CD14-positive monocyte (primary cell): ENCODE results near the gene EPYC. TPM values are rescaled to one million over a fixed set of nuclear protein-coding genes. Genes with fewer than 3 reads are reported as not detected.

Source experiments
- DNase-seq, 3 donors: peaks; one replicate each; pipeline ENCODE4 v3.0.0-alpha.2; 2011 to 2022
- H2AFZ ChIP-seq: 2 replicates; pipeline ENCODE4 v1.6.0; 2012; ENCODE audit warnings: mild to moderate bottlenecking, low read depth, low read length, inconsistent platforms; ENCODE audit not compliant: insufficient read depth, poor library complexity, severe bottlenecking
- H3K27ac ChIP-seq, 2 donors: 1 replicate in 1 of 2; 2 replicates in 1 of 2; pipeline ENCODE4 v1.5.1; 2012 to 2013; ENCODE audit warnings: low read length in 2 of 2, control low read depth in 1 of 2, inconsistent platforms in 1 of 2, low read depth in 1 of 2, mild to moderate bottlenecking in 1 of 2
- H3K27me3 ChIP-seq, 2 donors: one replicate each; pipeline versions ENCODE4 v1.6.0 to v1.6.1; 2011 to 2013; ENCODE audit warnings: low read length in 2 of 2; ENCODE audit not compliant: control insufficient read depth in 2 of 2, insufficient read depth in 2 of 2
- H3K36me3 ChIP-seq, 2 donors: replicated peaks in 1 of 2; 1 replicate in 1 of 2; 2 replicates in 1 of 2; pipeline versions ENCODE4 v1.5.1 to v1.6.1; 2012 to 2013; ENCODE audit warnings: low read length in 2 of 2, control low read depth in 1 of 2, inconsistent platforms in 1 of 2, mild to moderate bottlenecking in 1 of 2; ENCODE audit not compliant: insufficient read depth in 2 of 2, control insufficient read depth in 1 of 2
- H3K4me1 ChIP-seq, 2 donors: 1 replicate in 1 of 2; 2 replicates in 1 of 2; pipeline versions ENCODE4 v1.5.1 to v1.6.1; 2012 to 2013; ENCODE audit warnings: low read length in 2 of 2, control low read depth in 1 of 2, inconsistent platforms in 1 of 2, mild to moderate bottlenecking in 1 of 2, moderate library complexity in 1 of 2; ENCODE audit not compliant: insufficient read depth in 2 of 2, control insufficient read depth in 1 of 2
- H3K4me2 ChIP-seq: replicated peaks from 2 replicates; pipeline ENCODE3; 2012; ENCODE audit warnings: low read length, moderate library complexity, mild to moderate bottlenecking; ENCODE audit not compliant: poor library complexity, severe bottlenecking; ENCODE audit errors: extremely low read depth
- H3K4me3 ChIP-seq, 3 experiments: fragments of 200-600 bp in 1 of 3; sonication (generic) in 1 of 3; replicated peaks in 1 of 3; 1 replicate in 2 of 3; 2 replicates in 1 of 3; pipeline ENCODE4 v1.5.1; 2011 to 2013; ENCODE audit warnings: low read length in 3 of 3, mild to moderate bottlenecking in 3 of 3, control low read depth in 2 of 3, low read depth in 2 of 3, inconsistent platforms in 1 of 3, moderate library complexity in 1 of 3
- H3K79me2 ChIP-seq: 2 replicates; pipeline ENCODE4 v1.6.0; 2012; ENCODE audit warnings: mild to moderate bottlenecking, control low read depth, inconsistent platforms, low read length, moderate library complexity; ENCODE audit not compliant: insufficient read depth
- H3K9ac ChIP-seq: 2 replicates; pipeline ENCODE4 v1.6.0; 2017; ENCODE audit warnings: low read length, mild to moderate bottlenecking; ENCODE audit not compliant: insufficient read depth, poor library complexity, severe bottlenecking
- H3K9me3 ChIP-seq, 2 donors: replicated peaks in 1 of 2; 1 replicate in 1 of 2; 2 replicates in 1 of 2; pipeline versions ENCODE4 v1.5.1 to v1.6.1; 2012 to 2013; ENCODE audit warnings: low read length in 2 of 2, control low read depth in 1 of 2; ENCODE audit not compliant: control insufficient read depth in 1 of 2, insufficient read depth in 1 of 2
- H4K20me1 ChIP-seq: 2 replicates; pipeline ENCODE4 v1.6.0; 2012; ENCODE audit warnings: mild to moderate bottlenecking, low read length, control low read depth, moderate library complexity; ENCODE audit not compliant: insufficient read depth
- H3K27ac Mint-ChIP-seq, 7 donors: one replicate each; pipeline ENCODE4 v1.8.0; 2020; ENCODE audit warnings: mild to moderate bottlenecking in 7 of 7, mixed read lengths in 7 of 7, moderate library complexity in 6 of 7, inconsistent platforms in 2 of 7
- H3K27me3 Mint-ChIP-seq, 3 donors: one replicate each; pipeline ENCODE4 v1.8.0; 2021 to 2022; ENCODE audit warnings: low read depth in 3 of 3, mild to moderate bottlenecking in 3 of 3, mixed read lengths in 3 of 3, moderate library complexity in 3 of 3, inconsistent platforms in 1 of 3
- H3K36me3 Mint-ChIP-seq, 2 donors: one replicate each; pipeline ENCODE4 v1.8.0; 2020; ENCODE audit warnings: mixed read lengths in 2 of 2, inconsistent platforms in 1 of 2, mild to moderate bottlenecking in 1 of 2
- H3K4me1 Mint-ChIP-seq: one replicate; pipeline ENCODE4 v1.8.0; 2020; ENCODE audit warnings: mild to moderate bottlenecking, mixed read lengths
- H3K4me3 Mint-ChIP-seq, 2 donors: one replicate each; pipeline ENCODE4 v1.8.0; 2020; ENCODE audit warnings: mild to moderate bottlenecking in 2 of 2, mixed read lengths in 2 of 2, moderate library complexity in 1 of 2
- H3K9me3 Mint-ChIP-seq, 7 donors: one replicate each; pipeline ENCODE4 v1.8.0; 2020 to 2022; ENCODE audit warnings: mixed read lengths in 7 of 7, mild to moderate bottlenecking in 6 of 7, moderate library complexity in 6 of 7, inconsistent platforms in 2 of 7
- WGBS: methylation state at CpG from one replicate; pipeline ENCODE4 v1.1.5; 2013; ENCODE audit warnings: missing lambda C conversion rate; ENCODE audit not compliant: insufficient coverage; 5-methylcytosine and 5-hydroxymethylcytosine counted together
- intact Hi-C, 2 donors: fragments of 100-400 bp; cut with micrococcal nuclease; formaldehyde crosslinking; loops; one replicate each; pipeline versions ENCODE4 v1.15.0 to v1.15.1; 2023
- polyA plus RNA-seq, 3 donors: library from polyadenylated mRNA; depleted of rRNA in 1 of 3; unstranded in 2 of 3; stranded (reverse) in 1 of 3; fragments of 300-500 nt in 2 of 3; fragments of >200 nt in 1 of 3; fragmentation: Illumina TruSeq in 2 of 3; gene quantifications; 1 replicate in 2 of 3; 2 replicates in 1 of 3; pipeline ENCODE4 v1.2.3, GENCODE V29; 2012 to 2021
- TF ChIP-seq, protein P1 (sequence below): fragments of 200-600 bp; IDR thresholded peaks from one replicate; pipeline ENCODE4 v1.8.0; 2022; ENCODE audit warnings: antibody characterized with exemption, mild to moderate bottlenecking

Gene EPYC
- polyA plus RNA-seq, 3 donors = not detected

DNA sequence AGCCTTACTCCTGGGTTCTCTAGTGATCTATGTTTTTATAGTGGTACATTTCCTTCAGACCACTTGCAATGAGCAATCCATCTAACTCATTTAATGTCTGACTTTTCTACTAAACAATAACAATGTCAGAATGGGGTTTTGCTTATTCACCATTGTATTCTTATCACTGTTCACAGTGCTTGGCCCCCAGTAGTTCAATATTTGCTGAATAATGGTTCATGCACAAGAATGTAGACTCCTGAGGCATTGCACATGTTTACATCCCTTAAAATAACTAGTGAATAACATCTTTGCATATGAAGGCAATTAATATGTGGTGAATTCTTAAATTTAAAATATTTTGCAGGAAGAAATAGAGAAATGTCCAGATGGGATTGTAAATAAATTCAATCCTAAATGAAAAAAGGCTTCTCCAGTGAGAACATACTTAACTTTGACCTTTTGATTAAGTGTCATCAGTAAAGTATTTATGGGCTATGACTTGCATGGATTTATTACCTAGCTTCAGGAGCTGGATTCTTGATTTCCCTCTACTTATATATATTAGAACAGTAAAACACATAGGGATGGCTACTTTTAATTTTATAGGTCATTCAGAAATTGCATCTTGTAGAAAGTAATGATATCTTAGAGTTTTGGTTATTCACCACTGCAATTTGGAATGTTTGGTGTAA, 53.2 kb downstream of the EPYC start:
- H4K20me1 ChIP-seq = no peaks in the 10 kb centered on the region
- no peak for DNase-seq
- H3K9me3 Mint-ChIP-seq = peaks cover 3 to 16% (median 6%) of the 10 kb centered on the region in 7 donors
- H3K79me2 ChIP-seq = no peaks in the 10 kb centered on the region
- intact Hi-C loops = loop anchor here in 1 of 2 donors (10.0 kb wide), 1 partner anchor 1407 kb away; no protein-coding TSS in a partner anchor
- no peaks in the 10 kb centered on the region for H3K36me3 ChIP-seq
- H3K4me3 ChIP-seq = no peak overlapping the region
- no peaks in the 10 kb centered on the region for H3K4me1 ChIP-seq
- H3K27me3 Mint-ChIP-seq = no peaks in the 10 kb centered on the region
- no peak overlapping the region for H3K4me2 ChIP-seq
- peaks cover 0 to 15% of the 10 kb centered on the region in 2 donors for H3K9me3 ChIP-seq
- TF ChIP-seq, protein P1, sequence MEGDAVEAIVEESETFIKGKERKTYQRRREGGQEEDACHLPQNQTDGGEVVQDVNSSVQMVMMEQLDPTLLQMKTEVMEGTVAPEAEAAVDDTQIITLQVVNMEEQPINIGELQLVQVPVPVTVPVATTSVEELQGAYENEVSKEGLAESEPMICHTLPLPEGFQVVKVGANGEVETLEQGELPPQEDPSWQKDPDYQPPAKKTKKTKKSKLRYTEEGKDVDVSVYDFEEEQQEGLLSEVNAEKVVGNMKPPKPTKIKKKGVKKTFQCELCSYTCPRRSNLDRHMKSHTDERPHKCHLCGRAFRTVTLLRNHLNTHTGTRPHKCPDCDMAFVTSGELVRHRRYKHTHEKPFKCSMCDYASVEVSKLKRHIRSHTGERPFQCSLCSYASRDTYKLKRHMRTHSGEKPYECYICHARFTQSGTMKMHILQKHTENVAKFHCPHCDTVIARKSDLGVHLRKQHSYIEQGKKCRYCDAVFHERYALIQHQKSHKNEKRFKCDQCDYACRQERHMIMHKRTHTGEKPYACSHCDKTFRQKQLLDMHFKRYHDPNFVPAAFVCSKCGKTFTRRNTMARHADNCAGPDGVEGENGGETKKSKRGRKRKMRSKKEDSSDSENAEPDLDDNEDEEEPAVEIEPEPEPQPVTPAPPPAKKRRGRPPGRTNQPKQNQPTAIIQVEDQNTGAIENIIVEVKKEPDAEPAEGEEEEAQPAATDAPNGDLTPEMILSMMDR = no peak
- no peak overlapping the region for H3K9ac ChIP-seq
- no peak overlapping the region for H3K27ac Mint-ChIP-seq
- no peaks in the 10 kb centered on the region for H3K4me1 Mint-ChIP-seq
- no peaks in the 10 kb centered on the region for H3K27me3 ChIP-seq
- no peak overlapping the region for H3K27ac ChIP-seq
- no peak overlapping the region for H3K4me3 Mint-ChIP-seq
- no peak overlapping the region for H2AFZ ChIP-seq
- H3K36me3 Mint-ChIP-seq = no peaks in the 10 kb centered on the region

DNA sequence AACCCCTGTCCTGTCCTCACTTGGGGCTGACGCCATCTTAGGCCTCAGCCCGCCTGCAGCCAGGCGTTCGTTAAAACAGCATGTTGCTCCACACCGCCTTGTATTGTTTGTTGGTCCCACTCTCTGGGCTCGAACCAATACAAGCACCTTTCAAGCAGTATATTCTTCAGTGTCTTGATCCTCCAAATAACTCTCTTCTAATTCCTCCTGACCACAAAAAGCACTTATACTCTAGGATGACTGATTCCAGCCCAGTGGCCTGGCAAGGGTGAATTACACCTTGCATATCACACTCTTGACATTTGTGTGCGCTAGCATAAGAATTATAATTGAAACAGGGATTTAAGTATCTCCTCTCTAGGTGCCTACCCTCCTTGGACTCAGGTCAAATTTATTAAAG, 56.9 kb downstream of the EPYC start:
- Mint-ChIP-seq H3K4me1 (no peaks in the 10 kb centered on the region), H3K9me3 (no peaks in the 10 kb centered on the region), H3K27me3 (no peaks in the 10 kb centered on the region), H3K27ac (no peak overlapping the region), H3K4me3 (no peak overlapping the region), H3K36me3 (no peaks in the 10 kb centered on the region)
- Histone ChIP-seq H3K79me2 (no peaks in the 10 kb centered on the region), H3K27me3 (no peaks in the 10 kb centered on the region), H3K9me3 (no peaks in the 10 kb centered on the region), H3K4me2 (no peak overlapping the region), H3K9ac (no peak overlapping the region), H3K27ac (no peak overlapping the region), H4K20me1 (no peaks in the 10 kb centered on the region), H2AFZ (no peak overlapping the region), H3K4me1 (no peaks in the 10 kb centered on the region), H3K36me3 (no peaks in the 10 kb centered on the region), H3K4me3 (no peak overlapping the region)
- 100% methylated on average over 4 of the region's 7 CpGs for WGBS
- DNase-seq = no peak
- TF ChIP-seq, protein P1 = no peak
- intact Hi-C loops = no loop called here
